Smooth muscle cell (in vitro differentiated cells): ENCODE results near the gene TMEM186. TPM values are rescaled to one million over a fixed set of nuclear protein-coding genes. Genes with fewer than 3 reads are reported as not detected.
"Not testable (repeated sequence)": the region's sequence is repeated elsewhere in the genome, so short reads cannot be mapped to it uniquely, and the experiment has no call there.

Source experiments
- DNase-seq: peaks from one replicate; lab custom pipeline; 2025; ENCODE audit not compliant: unreplicated experiment; lab: John Stamatoyannopoulos, UW
- H2AFZ ChIP-seq: fragments of 200-600 bp; sonication (generic); 2 replicates; pipeline ENCODE4 v1.6.0; 2016; ENCODE audit warnings: antibody characterized with exemption, low read depth, mild to moderate bottlenecking
- H3F3A ChIP-seq: fragments of 200-600 bp; sonication (generic); 2 replicates; pipeline ENCODE4 v1.6.0; 2017; ENCODE audit warnings: antibody characterized with exemption, low read depth
- H3K27ac ChIP-seq: fragments of 200-600 bp; sonication (generic); 2 replicates; pipeline ENCODE4 v1.5.1; 2016; ENCODE audit warnings: low read depth, mild to moderate bottlenecking
- H3K27me3 ChIP-seq: fragments of 200-600 bp; sonication (generic); 2 replicates; pipeline ENCODE4 v1.6.1; 2016; ENCODE audit warnings: low read depth, mild to moderate bottlenecking
- H3K36me3 ChIP-seq: fragments of 200-600 bp; sonication (generic); 2 replicates; pipeline ENCODE4 v1.5.1; 2016; ENCODE audit warnings: low read depth
- H3K4me1 ChIP-seq: fragments of 200-600 bp; sonication (generic); 2 replicates; pipeline ENCODE4 v1.5.1; 2016; ENCODE audit warnings: low read depth
- H3K4me2 ChIP-seq: fragments of 200-600 bp; sonication (generic); 2 replicates; pipeline ENCODE4 v1.6.0; 2016; ENCODE audit warnings: mild to moderate bottlenecking
- H3K4me3 ChIP-seq: fragments of 200-600 bp; sonication (generic); 2 replicates; pipeline ENCODE4 v1.5.1; 2016; ENCODE audit warnings: mild to moderate bottlenecking
- H3K79me2 ChIP-seq: fragments of 200-600 bp; sonication (generic); 2 replicates; pipeline ENCODE4 v1.6.0; 2016; ENCODE audit warnings: low read depth, mild to moderate bottlenecking
- H3K9ac ChIP-seq: fragments of 200-600 bp; sonication (generic); 2 replicates; pipeline ENCODE4 v1.6.0; 2016; ENCODE audit warnings: low read depth
- H3K9me3 ChIP-seq: fragments of 200-600 bp; sonication (generic); replicated peaks from 2 replicates; pipeline ENCODE4 v1.5.1; 2016; ENCODE audit warnings: low read depth
- H4K20me1 ChIP-seq: fragments of 200-600 bp; sonication (generic); 2 replicates; pipeline ENCODE4 v1.6.0; 2016; ENCODE audit warnings: low read depth
- WGBS: methylation state at CpG from one replicate; pipeline ENCODE4 v1.1.7; 2016; ENCODE audit warnings: low lambda C conversion rate; 5-methylcytosine and 5-hydroxymethylcytosine counted together
- polyA plus RNA-seq: library from polyadenylated mRNA; unstranded; fragments of >200 nt; fragmentation: Nextera tagmentation; extraction: Ambion mirVana; gene quantifications from 2 replicates; pipeline ENCODE4 v1.2.1, GENCODE V29; 2016
- total RNA-seq: library from RNA; depleted of rRNA; stranded (reverse); fragments of >200 nt; gene quantifications from 2 replicates; pipeline ENCODE4 v1.2.3, GENCODE V29; 2014
- TF ChIP-seq, protein P1 (sequence below): fragments of 200-600 bp; sonication (generic); IDR thresholded peaks from 2 replicates; pipeline ENCODE4 v1.5.1; 2017; ENCODE audit warnings: borderline replicate concordance, mild to moderate bottlenecking, antibody characterized with exemption; ENCODE audit not compliant: insufficient read depth, poor library complexity, severe bottlenecking

Gene TMEM186
- total and polyA plus RNA-seq, 2 experiments from 2014 or later = 1.3 to 9.7 TPM

DNA sequence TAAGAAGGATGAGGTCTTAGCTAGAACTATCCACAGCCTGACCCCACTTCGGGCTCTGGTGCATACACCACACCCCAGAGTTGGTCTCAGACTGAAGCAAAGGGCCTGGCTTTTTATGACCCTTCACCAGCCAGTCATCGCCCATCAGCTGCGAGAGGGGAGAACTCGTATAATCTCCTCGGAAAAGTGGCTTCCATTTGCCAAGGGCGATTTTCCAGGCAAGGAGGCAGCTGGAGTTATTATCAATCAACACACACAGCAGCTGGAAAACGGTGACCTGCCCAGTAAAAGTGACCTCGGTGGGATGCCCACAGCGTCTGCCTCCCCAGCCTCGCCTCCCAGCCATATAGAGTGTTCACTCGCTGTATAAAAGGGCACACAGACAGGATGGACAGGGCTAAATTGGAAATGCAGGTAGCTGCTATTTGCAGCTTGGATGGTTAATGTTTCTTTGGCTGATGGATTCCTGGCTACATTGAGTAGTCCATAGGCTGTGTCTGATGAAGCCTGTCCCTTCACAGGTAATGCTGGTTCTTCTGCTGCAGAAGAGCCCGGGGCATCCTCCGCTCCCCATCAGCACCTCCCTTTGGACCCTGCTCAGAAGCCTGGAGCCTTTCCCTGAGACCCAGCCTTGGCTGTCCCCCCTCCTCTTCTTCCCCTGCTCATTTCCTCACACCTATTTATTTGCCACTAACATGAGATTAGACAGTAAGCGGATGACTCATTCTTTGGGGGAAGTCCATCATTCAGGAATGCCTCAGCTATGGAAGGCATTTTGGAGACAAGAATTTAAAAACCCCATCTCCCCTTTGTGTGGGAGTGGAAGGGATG, 45.7 kb downstream of the TMEM186 start:
- Histone ChIP-seq H3K4me1 (no peaks in the 10 kb centered on the region), H3K4me2 (no peak overlapping the region), H3F3A (no peaks in the 10 kb centered on the region), H3K27ac (no peak overlapping the region), H3K9ac (no peak overlapping the region), H4K20me1 (no peaks in the 10 kb centered on the region), H2AFZ (no peak overlapping the region), H3K79me2 (no peaks in the 10 kb centered on the region), H3K27me3 (no peaks in the 10 kb centered on the region), H3K4me3 (no peak overlapping the region), H3K36me3 (no peaks in the 10 kb centered on the region), H3K9me3 (no peaks in the 10 kb centered on the region)
- TF ChIP-seq, protein P1, sequence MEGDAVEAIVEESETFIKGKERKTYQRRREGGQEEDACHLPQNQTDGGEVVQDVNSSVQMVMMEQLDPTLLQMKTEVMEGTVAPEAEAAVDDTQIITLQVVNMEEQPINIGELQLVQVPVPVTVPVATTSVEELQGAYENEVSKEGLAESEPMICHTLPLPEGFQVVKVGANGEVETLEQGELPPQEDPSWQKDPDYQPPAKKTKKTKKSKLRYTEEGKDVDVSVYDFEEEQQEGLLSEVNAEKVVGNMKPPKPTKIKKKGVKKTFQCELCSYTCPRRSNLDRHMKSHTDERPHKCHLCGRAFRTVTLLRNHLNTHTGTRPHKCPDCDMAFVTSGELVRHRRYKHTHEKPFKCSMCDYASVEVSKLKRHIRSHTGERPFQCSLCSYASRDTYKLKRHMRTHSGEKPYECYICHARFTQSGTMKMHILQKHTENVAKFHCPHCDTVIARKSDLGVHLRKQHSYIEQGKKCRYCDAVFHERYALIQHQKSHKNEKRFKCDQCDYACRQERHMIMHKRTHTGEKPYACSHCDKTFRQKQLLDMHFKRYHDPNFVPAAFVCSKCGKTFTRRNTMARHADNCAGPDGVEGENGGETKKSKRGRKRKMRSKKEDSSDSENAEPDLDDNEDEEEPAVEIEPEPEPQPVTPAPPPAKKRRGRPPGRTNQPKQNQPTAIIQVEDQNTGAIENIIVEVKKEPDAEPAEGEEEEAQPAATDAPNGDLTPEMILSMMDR = no peak
- no peak for DNase-seq
- 61% methylated on average over 14 of the region's 14 CpGs for WGBS

DNA sequence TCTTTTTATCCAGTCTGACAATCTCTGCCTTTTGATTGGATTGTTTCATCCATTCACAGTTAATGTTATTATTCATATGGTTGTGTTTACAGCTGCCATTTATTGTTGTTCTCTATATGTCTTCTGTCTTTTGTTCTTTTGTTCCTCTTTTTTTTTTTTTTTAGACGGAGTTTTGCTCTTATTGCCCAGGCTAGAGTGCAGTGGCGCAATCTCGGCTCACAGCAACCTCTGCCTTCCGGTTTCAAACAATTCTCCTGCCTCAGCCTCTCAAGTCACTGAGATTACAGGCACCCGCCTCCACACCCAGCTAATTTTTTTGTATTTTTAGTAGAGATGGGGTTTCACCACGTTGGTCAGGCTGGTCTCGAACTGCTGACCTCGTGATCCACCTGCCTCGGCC, 48.5 kb downstream of the TMEM186 start:
- not testable (repeated sequence) for H3K27me3 ChIP-seq, H3K27ac ChIP-seq, H3F3A ChIP-seq, H4K20me1 ChIP-seq, H3K9ac ChIP-seq, H2AFZ ChIP-seq, H3K4me1 ChIP-seq, H3K4me3 ChIP-seq, DNase-seq, H3K4me2 ChIP-seq, H3K36me3 ChIP-seq, H3K79me2 ChIP-seq, H3K9me3 ChIP-seq
- 95% methylated on average over 8 of the region's 9 CpGs for WGBS

Other genes with a start within 250 kb of the TMEM186 start
- gene TMEM114, start 207.1 kb downstream of the TMEM186 start, total RNA-seq = not detected in 2 replicates
- gene TMEM114, start 207.1 kb downstream of the TMEM186 start, polyA plus RNA-seq = not detected in 2 replicates
- 19.2 and 21.2 TPM in 2 replicates for gene METTL22, start 175.9 kb downstream of the TMEM186 start, total RNA-seq
- gene METTL22, start 175.9 kb downstream of the TMEM186 start, polyA plus RNA-seq = 33.0 and 37.4 TPM in 2 replicates
- gene ABAT, start 123.0 kb downstream of the TMEM186 start, total RNA-seq = 9.2 and 11.9 TPM in 2 replicates
- 10.6 and 11.3 TPM in 2 replicates for gene ABAT, start 123.0 kb downstream of the TMEM186 start, polyA plus RNA-seq
- gene PMM2, start 200 bp upstream of the TMEM186 start, total RNA-seq = 31.4 and 47.5 TPM in 2 replicates
- 33.5 and 40.6 TPM in 2 replicates for gene PMM2, start 200 bp upstream of the TMEM186 start, polyA plus RNA-seq
- 62.6 and 74.1 TPM in 2 replicates for gene CARHSP1, start 71.4 kb upstream of the TMEM186 start, total RNA-seq
- 94.0 and 118 TPM in 2 replicates for gene CARHSP1, start 71.4 kb upstream of the TMEM186 start, polyA plus RNA-seq
- not detected in 2 replicates for gene LITAFD, start 84.7 kb upstream of the TMEM186 start, total RNA-seq
- 0.37 TPM in 1 of 2 replicates, not detected in the other for gene LITAFD, start 84.7 kb upstream of the TMEM186 start, polyA plus RNA-seq
- gene USP7, start 166.3 kb upstream of the TMEM186 start, total RNA-seq = 50.7 and 60.8 TPM in 2 replicates
- gene USP7, start 166.3 kb upstream of the TMEM186 start, polyA plus RNA-seq = 52.1 and 55.6 TPM in 2 replicates